ENCODE data around the gene ANKFN1. TPM values are rescaled to one million over a fixed set of nuclear protein-coding genes. Genes with fewer than 3 reads are reported as not detected.

The ANKFN1 gene, protein sequence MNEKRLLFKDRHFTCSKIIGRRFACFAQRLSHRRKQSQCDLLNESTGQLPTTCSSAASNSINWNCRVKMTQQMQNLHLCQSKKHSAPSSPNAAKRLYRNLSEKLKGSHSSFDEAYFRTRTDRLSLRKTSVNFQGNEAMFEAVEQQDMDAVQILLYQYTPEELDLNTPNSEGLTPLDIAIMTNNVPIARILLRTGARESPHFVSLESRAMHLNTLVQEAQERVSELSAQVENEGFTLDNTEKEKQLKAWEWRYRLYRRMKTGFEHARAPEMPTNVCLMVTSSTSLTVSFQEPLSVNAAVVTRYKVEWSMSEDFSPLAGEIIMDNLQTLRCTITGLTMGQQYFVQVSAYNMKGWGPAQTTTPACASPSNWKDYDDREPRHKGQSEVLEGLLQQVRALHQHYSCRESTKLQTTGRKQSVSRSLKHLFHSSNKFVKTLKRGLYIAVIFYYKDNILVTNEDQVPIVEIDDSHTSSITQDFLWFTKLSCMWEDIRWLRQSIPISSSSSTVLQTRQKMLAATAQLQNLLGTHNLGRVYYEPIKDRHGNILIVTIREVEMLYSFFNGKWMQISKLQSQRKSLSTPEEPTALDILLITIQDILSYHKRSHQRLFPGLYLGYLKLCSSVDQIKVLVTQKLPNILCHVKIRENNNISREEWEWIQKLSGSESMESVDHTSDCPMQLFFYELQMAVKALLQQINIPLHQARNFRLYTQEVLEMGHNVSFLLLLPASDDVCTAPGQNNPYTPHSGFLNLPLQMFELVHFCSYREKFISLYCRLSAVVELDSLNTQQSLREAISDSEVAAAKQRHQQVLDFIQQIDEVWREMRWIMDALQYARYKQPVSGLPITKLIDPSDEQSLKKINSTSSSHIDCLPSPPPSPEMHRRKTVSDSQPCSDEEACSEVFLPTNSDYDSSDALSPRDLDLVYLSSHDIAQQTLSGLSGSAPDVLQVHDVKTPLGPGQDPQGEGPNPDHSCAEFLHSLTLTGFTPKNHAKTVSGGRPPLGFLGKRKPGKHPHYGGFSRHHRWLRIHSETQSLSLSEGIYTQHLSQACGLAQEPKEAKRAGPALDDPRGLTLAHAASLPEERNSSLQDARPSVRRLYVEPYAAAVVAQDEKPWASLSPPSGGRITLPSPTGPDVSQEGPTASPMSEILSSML
- 0.76 and 0.98 TPM in 2 replicates for total RNA-seq (2013; cell fraction: nucleolus; rRNA removed)
- total RNA-seq (2014; rRNA removed) (0.05 TPM in 1 of 2 replicates, not detected in the other), total RNA-seq (2014; rRNA removed; fragmentation: Illumina TruSeq; extraction: Trizol) (not detected in 2 replicates), total RNA-seq (2021) (not detected in 2 replicates), polyA plus RNA-seq (2011; rRNA removed) (0.19 and 0.88 TPM in 2 replicates), polyA plus RNA-seq (2014; fragmentation: Illumina TruSeq; extraction: Trizol) (not detected in 2 replicates), polyA plus RNA-seq (2014; fragmentation: Nextera tagmentation; extraction: Ambion mirVana) (not detected), polyA plus RNA-seq (2014; rRNA removed) (not detected in 2 replicates), polyA plus RNA-seq (2016; fragmentation: Nextera tagmentation; extraction: Ambion mirVana) (not detected), polyA minus RNA-seq (2011; rRNA and poly(A)+ RNA removed) (0.36 and 0.95 TPM in 2 replicates), Bru-seq, nascent RNA (percentile 11 among the genes with signal in this experiment), BruChase-seq, experiment 1, labeled RNA remaining after a 6-hour chase (percentile 9 among the genes with signal in this experiment), BruChase-seq, experiment 2, labeled RNA remaining after a 2-hour chase (percentile 9 among the genes with signal in this experiment)
- polyA plus RNA-seq (2011; ENCODE audit: low read depth), result not detected
- polyA plus RNA-seq (2011; cell fraction: cytosol; rRNA removed), result 0.10 and 0.12 TPM in 2 replicates
- 0.36 and 0.37 TPM in 2 replicates for polyA plus RNA-seq (2011; cell fraction: nucleus; rRNA removed)
- not detected in 2 replicates for polyA plus RNA-seq (2012)
- 0.31 TPM in 1 of 2 replicates, not detected in the other for polyA minus RNA-seq (2011; cell fraction: cytosol; rRNA and poly(A)+ RNA removed)
- 1.5 and 2.8 TPM in 2 replicates for polyA minus RNA-seq (2011; cell fraction: nucleus; rRNA and poly(A)+ RNA removed)
- long read RNA-seq, experiment 1, partial matches to known transcripts, result 0 of 1 reads
- long read RNA-seq, experiment 1, other reads (novel, unspliced or antisense), result 1 of 1 reads
- long read RNA-seq, experiment 2, partial matches to known transcripts, result 0 of 3 reads
- long read RNA-seq, experiment 2, other reads (novel, unspliced or antisense), result 3 of 3 reads

GRCh38 chr17:56152874-56153602 is at the start of gene ANKFN1:
Gene ANKFN1, plus strand, starts transcription at chr17:56153475. Its CDS starts 59,193 bp downstream, at chr17:56212668.
- no peak within 1 kb of the TSS for H3K4me2 ChIP-seq (ENCODE audit: control insufficient read depth, insufficient read depth)
- RAD21 ChIA-PET (ENCODE audit: unreplicated experiment), result no interaction called here
- H3K79me2 ChIP-seq (ENCODE audit: control insufficient read depth, insufficient read depth, low read length), result no peaks in the 10 kb centered on the region
- FAIRE-seq, result no peak
- no peaks in the 10 kb centered on the region for H4K20me1 ChIP-seq (ENCODE audit: control insufficient read depth, insufficient read depth)
- H3K4me3 ChIP-seq, result no peak within 1 kb of the TSS
- no peaks in the 10 kb centered on the region for H3K36me3 ChIP-seq (ENCODE audit: control insufficient read depth in 2 of 2, insufficient read depth in 2 of 2, low read length in 1 of 2)
- H3K9ac ChIP-seq (ENCODE audit: control insufficient read depth, insufficient read depth, low read length), result no peak within 1 kb of the TSS
- CTCF ChIA-PET, result no interaction called here
- SMC1A ChIA-PET (ENCODE audit: uncharacterized antibody, unreplicated experiment), result interaction anchor here (0.5 kb wide), 1 partner anchor 169 kb away, joined by 3 read pairs; no protein-coding TSS in a partner anchor
- no peak for DNase-seq (ENCODE audit: low read depth, low spot score)
- H3K4me1 ChIP-seq (ENCODE audit: control insufficient read depth, insufficient read depth, low read length), result no peaks in the 10 kb centered on the region
- intact Hi-C loops (cut with micrococcal nuclease; ENCODE audit: unreplicated experiment) (no loop called here), in situ Hi-C loops (cut with MboI) (no loop called here)
- no peak for ATAC-seq
- H3K9me3 ChIP-seq (replicated peaks; ENCODE audit: control insufficient read depth, insufficient read depth, low read length), result no peaks in the 10 kb centered on the region
- POLR2A ChIA-PET, result no interaction called here
- BruUV-seq (replicated peaks), result no TSS peak
- H2AFZ ChIP-seq (ENCODE audit: control insufficient read depth, low read depth, low read length), result no peak within 1 kb of the TSS
- H3K27me3 ChIP-seq (replicated peaks in 1 of 2; ENCODE audit: control insufficient read depth in 2 of 2, insufficient read depth in 2 of 2, low read length in 1 of 2), result no peaks in the 10 kb centered on the region
- H3K27ac ChIP-seq (ENCODE audit: control insufficient read depth, insufficient read depth), result no peak within 1 kb of the TSS
- WGBS (ENCODE audit: insufficient coverage, insufficient replicate concordance, low lambda C conversion rate, missing lambda C conversion rate), result 8% methylated on average over 11 of the region's 11 CpGs
- no peak for TF ChIP-seq TBL1XR1 (IDR thresholded peaks at IDR 0.05; ENCODE audit: low read depth, low read length)
- no peak for TF ChIP-seq DPF2 (IDR thresholded peaks at IDR 0.05)
- no peak for TF ChIP-seq ZNF274 (IDR thresholded peaks at IDR 0.05; ENCODE audit: insufficient read depth, insufficient read length)
- TF ChIP-seq, protein P1, sequence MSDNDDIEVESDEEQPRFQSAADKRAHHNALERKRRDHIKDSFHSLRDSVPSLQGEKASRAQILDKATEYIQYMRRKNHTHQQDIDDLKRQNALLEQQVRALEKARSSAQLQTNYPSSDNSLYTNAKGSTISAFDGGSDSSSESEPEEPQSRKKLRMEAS (IDR thresholded peaks at IDR 0.05; ENCODE audit: low read depth, low read length), result no peak
- no peak for TF ChIP-seq RAD51 (IDR thresholded peaks at IDR 0.05)
- TF ChIP-seq ATF7 (IDR thresholded peaks at IDR 0.05; ENCODE audit: low read depth), result no peak
- TF ChIP-seq TARDBP (IDR thresholded peaks at IDR 0.05; ENCODE audit: borderline replicate concordance), result no peak
- TF ChIP-seq EGR1 (IDR thresholded peaks at IDR 0.05; ENCODE audit: borderline replicate concordance in 1 of 2, low read depth in 2 of 2, low read length in 2 of 2), result no peak
- TF ChIP-seq, protein P2, sequence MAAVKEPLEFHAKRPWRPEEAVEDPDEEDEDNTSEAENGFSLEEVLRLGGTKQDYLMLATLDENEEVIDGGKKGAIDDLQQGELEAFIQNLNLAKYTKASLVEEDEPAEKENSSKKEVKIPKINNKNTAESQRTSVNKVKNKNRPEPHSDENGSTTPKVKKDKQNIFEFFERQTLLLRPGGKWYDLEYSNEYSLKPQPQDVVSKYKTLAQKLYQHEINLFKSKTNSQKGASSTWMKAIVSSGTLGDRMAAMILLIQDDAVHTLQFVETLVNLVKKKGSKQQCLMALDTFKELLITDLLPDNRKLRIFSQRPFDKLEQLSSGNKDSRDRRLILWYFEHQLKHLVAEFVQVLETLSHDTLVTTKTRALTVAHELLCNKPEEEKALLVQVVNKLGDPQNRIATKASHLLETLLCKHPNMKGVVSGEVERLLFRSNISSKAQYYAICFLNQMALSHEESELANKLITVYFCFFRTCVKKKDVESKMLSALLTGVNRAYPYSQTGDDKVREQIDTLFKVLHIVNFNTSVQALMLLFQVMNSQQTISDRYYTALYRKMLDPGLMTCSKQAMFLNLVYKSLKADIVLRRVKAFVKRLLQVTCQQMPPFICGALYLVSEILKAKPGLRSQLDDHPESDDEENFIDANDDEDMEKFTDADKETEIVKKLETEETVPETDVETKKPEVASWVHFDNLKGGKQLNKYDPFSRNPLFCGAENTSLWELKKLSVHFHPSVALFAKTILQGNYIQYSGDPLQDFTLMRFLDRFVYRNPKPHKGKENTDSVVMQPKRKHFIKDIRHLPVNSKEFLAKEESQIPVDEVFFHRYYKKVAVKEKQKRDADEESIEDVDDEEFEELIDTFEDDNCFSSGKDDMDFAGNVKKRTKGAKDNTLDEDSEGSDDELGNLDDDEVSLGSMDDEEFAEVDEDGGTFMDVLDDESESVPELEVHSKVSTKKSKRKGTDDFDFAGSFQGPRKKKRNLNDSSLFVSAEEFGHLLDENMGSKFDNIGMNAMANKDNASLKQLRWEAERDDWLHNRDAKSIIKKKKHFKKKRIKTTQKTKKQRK (IDR thresholded peaks at IDR 0.05; ENCODE audit: low read depth, low read length), result no peak
- TF ChIP-seq CBX3 (IDR thresholded peaks at IDR 0.05; ENCODE audit: borderline replicate concordance, low read depth), result no peak
- no peak for TF ChIP-seq FOXK2 (IDR thresholded peaks at IDR 0.05)
- no peak for TF ChIP-seq RAD21 (IDR thresholded peaks at IDR 0.05; ENCODE audit: insufficient read depth, low read depth, low read length)
- no peak for TF ChIP-seq HDGF (IDR thresholded peaks at IDR 0.05)
- TF ChIP-seq IKZF1 (conservative IDR thresholded peaks at IDR 0.05), result no peak
